Endothelial cell of umbilical vein (primary cell): ENCODE data around the gene STH. TPM values are rescaled to one million over a fixed set of nuclear protein-coding genes. Genes with fewer than 3 reads are reported as not detected.

Experiments used
- BruUV-seq: library from RNA; stranded (reverse); fragments of 400-500 nt; replicated peaks from 2 replicates; lab custom pipeline; 2021; lab: Mats Ljungman, UMichigan
- CTCF ChIA-PET: fragments of 300-600, 350-600 bp; sonication (Branson Sonifier 250); formaldehyde crosslinking; loops from one replicate; lab custom pipeline; 2021; ENCODE audit warnings: antibody characterized with exemption, inconsistent platforms; lab: Charles Lee
- POLR2A ChIA-PET: fragments of 300-600, 350-600 bp; sonication (Branson Sonifier 250); formaldehyde crosslinking; loops from one replicate; lab custom pipeline; 2021; ENCODE audit warnings: antibody characterized with exemption, inconsistent platforms; lab: Charles Lee
- DNase-seq: peaks from one replicate; pipeline ENCODE4 v3.0.0-alpha.2; 2011; ENCODE audit warnings: low read depth, low spot score
- FAIRE-seq: peaks from 2 replicates; lab custom pipeline; 2011; peaks lifted over from hg19 to GRCh38; lab: Jason Lieb, UNC
- H2AFZ ChIP-seq: 2 replicates; pipeline ENCODE4 v1.6.0; 2012; ENCODE audit warnings: low read depth, low read length, control low read depth, inconsistent platforms
- H3K27ac ChIP-seq: 2 replicates; pipeline ENCODE4 v1.5.1; 2011; ENCODE audit warnings: low read depth, mild to moderate bottlenecking, control low read depth, low read length, moderate library complexity; ENCODE audit not compliant: insufficient read depth
- H3K27me3 ChIP-seq, 2 experiments: 2 replicates each; pipeline versions ENCODE4 v1.6.0 to v1.6.1; 2011; ENCODE audit warnings: low read length in 2 of 2, mixed read lengths in 1 of 2; ENCODE audit not compliant: control insufficient read depth in 2 of 2, insufficient read depth in 2 of 2
- H3K36me3 ChIP-seq, 2 experiments: 2 replicates in 1 of 2; 3 replicates in 1 of 2; pipeline ENCODE4 v1.5.1; 2011; ENCODE audit warnings: low read length in 2 of 2, mild to moderate bottlenecking in 1 of 2, moderate library complexity in 1 of 2; ENCODE audit not compliant: control insufficient read depth in 2 of 2, insufficient read depth in 2 of 2; ENCODE audit errors: extremely low read depth in 1 of 2
- H3K4me1 ChIP-seq: 3 replicates; pipeline ENCODE4 v1.5.1; 2011; ENCODE audit warnings: mild to moderate bottlenecking, low read length; ENCODE audit not compliant: control insufficient read depth, insufficient read depth; ENCODE audit errors: extremely low read depth
- H3K4me2 ChIP-seq: 2 replicates; pipeline ENCODE4 v1.6.1; 2011; ENCODE audit warnings: low read length, control low read depth, mixed read lengths; ENCODE audit not compliant: insufficient read depth
- H3K4me3 ChIP-seq, 3 experiments: fragments of 200-600 bp in 1 of 3; sonication (generic), shearing (Covaris generic) in 1 of 3; replicated peaks in 1 of 3; 2 replicates each; pipeline ENCODE4 v1.5.1; 2011 to 2016; ENCODE audit warnings: control low read depth in 3 of 3, low read length in 3 of 3, mild to moderate bottlenecking in 2 of 3, inconsistent platforms in 1 of 3, low read depth in 1 of 3, moderate library complexity in 1 of 3; ENCODE audit not compliant: insufficient read depth in 1 of 3
- H3K79me2 ChIP-seq: 2 replicates; pipeline ENCODE4 v1.6.0; 2012; ENCODE audit warnings: low read length, inconsistent platforms; ENCODE audit not compliant: control insufficient read depth, insufficient read depth
- H3K9ac ChIP-seq: replicated peaks from 2 replicates; pipeline ENCODE3; 2011; ENCODE audit warnings: low read length, control low read depth; ENCODE audit not compliant: insufficient read depth; ENCODE audit errors: extremely low read depth
- H3K9me1 ChIP-seq: replicated peaks from 3 replicates; pipeline ENCODE4 v1.6.0; 2011; ENCODE audit warnings: mild to moderate bottlenecking, low read length; ENCODE audit not compliant: control insufficient read depth, insufficient read depth; ENCODE audit errors: extremely low read depth
- H3K9me3 ChIP-seq: replicated peaks from 2 replicates; pipeline ENCODE4 v1.5.1; 2012; ENCODE audit warnings: low read length, inconsistent platforms; ENCODE audit not compliant: control insufficient read depth, insufficient read depth
- H4K20me1 ChIP-seq: replicated peaks from 2 replicates; pipeline ENCODE3; 2011; ENCODE audit warnings: mild to moderate bottlenecking, low read length; ENCODE audit not compliant: control insufficient read depth, insufficient read depth; ENCODE audit errors: extremely low read depth
- CTCF ChIP-seq, 2 donors: IDR thresholded peaks; 1 replicate in 1 of 2; 2 replicates in 1 of 2; pipeline ENCODE4 v1.5.1; 2011; ENCODE audit warnings: low read length in 2 of 2, mild to moderate bottlenecking in 2 of 2, moderate library complexity in 2 of 2, control low read depth in 1 of 2, inconsistent platforms in 1 of 2, low read depth in 1 of 2; ENCODE audit not compliant: insufficient read depth in 1 of 2; ENCODE audit errors: extremely low read depth in 1 of 2
- EZH2 ChIP-seq: IDR thresholded peaks from 2 replicates; pipeline ENCODE4 v1.6.1; 2012; ENCODE audit warnings: borderline replicate concordance, low read depth, mild to moderate bottlenecking, moderate library complexity, low read length, inconsistent platforms; ENCODE audit not compliant: severe bottlenecking
- FOS ChIP-seq: IDR thresholded peaks from 2 replicates; pipeline ENCODE4 v1.6.1; 2011; ENCODE audit warnings: mild to moderate bottlenecking, low read length, moderate library complexity, borderline replicate concordance; ENCODE audit not compliant: insufficient read depth
- GATA2 ChIP-seq: IDR thresholded peaks from 2 replicates; pipeline ENCODE4 v1.7.0; 2011; ENCODE audit warnings: low read depth, mild to moderate bottlenecking, moderate library complexity, mixed read lengths, low read length; ENCODE audit not compliant: insufficient read length, insufficient read depth
- JUN ChIP-seq: IDR thresholded peaks from 2 replicates; pipeline ENCODE4 v1.6.1; 2011; ENCODE audit warnings: borderline replicate concordance, low read depth; ENCODE audit not compliant: insufficient read length, insufficient read depth
- MAX ChIP-seq: IDR thresholded peaks from 2 replicates; pipeline ENCODE4 v1.6.1; 2011; ENCODE audit not compliant: insufficient read depth, insufficient read length
- MYC ChIP-seq: IDR thresholded peaks from one replicate; pipeline ENCODE4 v1.6.1; 2011; ENCODE audit warnings: mild to moderate bottlenecking, low read depth, low read length
- POLR2A ChIP-seq: IDR thresholded peaks from 2 replicates; pipeline ENCODE4 v1.6.1; 2012; ENCODE audit warnings: low read depth, mild to moderate bottlenecking, control low read depth, low read length
- POLR2AphosphoS5 ChIP-seq: IDR thresholded peaks from 2 replicates; pipeline ENCODE4 v1.6.1; 2012; ENCODE audit warnings: low read depth, mild to moderate bottlenecking, control low read depth, low read length, moderate library complexity; ENCODE audit not compliant: insufficient read depth
- dilution Hi-C: fragments of 300-500 bp; cut with MboI; formaldehyde crosslinking; loops from one replicate; pipeline ENCODE4 v1.15.0; 2019; ENCODE audit warnings: low sequenced_read_pairs; ENCODE audit not compliant: extremely low pct_ligation_motif_present
- intact Hi-C: fragments of 100-400 bp; cut with micrococcal nuclease; formaldehyde crosslinking; loops from one replicate; pipeline ENCODE4 v1.10.0; 2022
- polyA plus RNA-seq, 4 experiments: library from polyadenylated mRNA; depleted of rRNA in 3 of 4; stranded (reverse) in 3 of 4; unstranded in 1 of 4; fragments of >200 nt; gene quantifications; 2 replicates each; pipeline versions ENCODE4 v1.2.1 to v1.2.3, GENCODE V29; 2011 to 2012; ENCODE audit warnings: missing spikeins in 1 of 4
- total RNA-seq: library from RNA; stranded (reverse); gene quantifications from 2 replicates; pipeline ENCODE4 v1.2.3, GENCODE V29; 2021

The STH gene
- total and polyA plus RNA-seq, 2 donors (not counting 3 experiments of a cell fraction or from before 2014, with no cell fraction given): not detected

- Histone ChIP-seq H3K4me2 (no peak overlapping the region), H3K79me2 (no peaks in the 10 kb centered on the region), H3K9me1 (no peaks in the 10 kb centered on the region), H3K36me3 (no peaks in the 10 kb centered on the region), H3K4me3 (no peak overlapping the region), H3K9ac (no peak overlapping the region), H3K27ac (no peak overlapping the region), H2AFZ (no peak overlapping the region), H3K4me1 (no peaks in the 10 kb centered on the region), H4K20me1 (no peaks in the 10 kb centered on the region), H3K9me3 (no peaks in the 10 kb centered on the region), H3K27me3 (no peaks in the 10 kb centered on the region)
- FAIRE-seq: no peak
- intact Hi-C loops: loop anchor here (5.0 kb wide), 1 partner anchor 192 kb away; the partner anchor contains the start of gene KANSL1
- CTCF ChIA-PET: interaction anchor here (1.0 to 5.2 kb wide), 6 partner anchors 9 to 286 kb away, joined by 3 to 50 read pairs (median 4); partner anchors contain the start of gene KANSL1
- BruUV-seq: no TSS peak
- dilution Hi-C loops: no loop called here
- POLR2A ChIA-PET: no interaction called here
- TF ChIP-seq CTCF (IDR thresholded peaks at IDR 0.05; ENCODE audit: extremely low read depth in 1 of 2, insufficient read depth in 1 of 2, low read depth in 1 of 2, low read length in 2 of 2): no peak
- no peak for TF ChIP-seq POLR2A
- TF ChIP-seq GATA2: no peak
- TF ChIP-seq EZH2: no peak
- no peak for TF ChIP-seq FOS
- no peak for TF ChIP-seq POLR2AphosphoS5
- no peak for TF ChIP-seq MYC
- no peak for TF ChIP-seq JUN
- no peak for TF ChIP-seq MAX
- no peak for DNase-seq
Observed at GRCh38 chr17:46000757-46001156, 1.7 kb downstream of the STH start.
